Neuron (in vitro differentiated cells): Measurements from ENCODE around the gene LONRF3.
A peak's percentile ranks its signal among the peaks of the same experiment; 100 is the strongest.
"Not testable (repeated sequence)": the region's sequence is repeated elsewhere in the genome, so short reads cannot be mapped to it uniquely, and the experiment has no call there.

ENCODE experiments used
- H2AFZ ChIP-seq: one replicate; pipeline ENCODE4 v1.6.1; 2013; ENCODE audit warnings: low read depth, mild to moderate bottlenecking, inconsistent platforms, low read length, moderate library complexity
- H3K27me3 ChIP-seq: one replicate; pipeline ENCODE4 v1.6.1; 2013; ENCODE audit warnings: low read length; ENCODE audit not compliant: insufficient read depth
- H3K36me3 ChIP-seq: one replicate; pipeline ENCODE4 v1.6.1; 2013; ENCODE audit warnings: low read length; ENCODE audit not compliant: insufficient read depth
- H3K4me1 ChIP-seq: one replicate; pipeline ENCODE4 v1.6.1; 2013; ENCODE audit warnings: low read length; ENCODE audit not compliant: insufficient read depth
- H3K4me3 ChIP-seq: 2 replicates; pipeline ENCODE4 v1.5.1; 2013; ENCODE audit warnings: mild to moderate bottlenecking, low read length, moderate library complexity
- H3K9me3 ChIP-seq: one replicate; pipeline ENCODE4 v1.6.1; 2013; ENCODE audit warnings: low read length

LONRF3 gene

GRCh38 chrX:118973389-118974087, 880 bp upstream of the LONRF3 start:
- Histone ChIP-seq H3K4me3 (no peak overlapping the region), H3K4me1 (peaks cover 4% of the 10 kb centered on the region), H3K9me3 (no peaks in the 10 kb centered on the region), H2AFZ (no peak overlapping the region), H3K27me3 (peaks cover 60% of the 10 kb centered on the region), H3K36me3 (no peaks in the 10 kb centered on the region)

- H3K4me3 ChIP-seq: no peak overlapping the region
These were observed 672 bp downstream of the LONRF3 start for GRCh38 chrX:118974908-118975671.

GRCh38 chrX:118975831-118976598, 1.6 kb downstream of the LONRF3 start:
- Histone ChIP-seq H3K4me3 (no peak overlapping the region), H3K36me3 (no peaks in the 10 kb centered on the region), H3K4me1 (peaks cover 4% of the 10 kb centered on the region), H2AFZ (no peak overlapping the region), H3K27me3 (peaks cover 66% of the 10 kb centered on the region), H3K9me3 (no peaks in the 10 kb centered on the region)

More at GRCh38 chrX:118974908-118975671, 672 bp downstream of the LONRF3 start:
- H3K36me3 ChIP-seq: no peaks in the 10 kb centered on the region
- H3K27me3 ChIP-seq: peaks cover 66% of the 10 kb centered on the region
- peaks cover 4% of the 10 kb centered on the region for H3K4me1 ChIP-seq
- H2AFZ ChIP-seq: peak overlapping the region; percentile 17
- H3K9me3 ChIP-seq: no peaks in the 10 kb centered on the region

GRCh38 chrX:118976599-118977340, 2.4 kb downstream of the LONRF3 start:
- H3K9me3 ChIP-seq: no peaks in the 10 kb centered on the region
- H3K4me1 ChIP-seq: peaks cover 4% of the 10 kb centered on the region
- H3K4me3 ChIP-seq: no peak overlapping the region
- H2AFZ ChIP-seq: no peak overlapping the region
- H3K36me3 ChIP-seq: no peaks in the 10 kb centered on the region
- peaks cover 58% of the 10 kb centered on the region for H3K27me3 ChIP-seq

- Histone ChIP-seq H3K4me1 (peaks cover 4% of the 10 kb centered on the region), H3K4me3 (no peak overlapping the region), H2AFZ (no peak overlapping the region), H3K9me3 (no peaks in the 10 kb centered on the region), H3K27me3 (peaks cover 55% of the 10 kb centered on the region), H3K36me3 (no peaks in the 10 kb centered on the region)
These were observed 3.0 kb downstream of the LONRF3 start for GRCh38 chrX:118977424-118977823.

GRCh38 chrX:118978451-118978850, 4.0 kb downstream of the LONRF3 start:
- H3K27me3 ChIP-seq: peaks cover 46% of the 10 kb centered on the region
- H3K36me3 ChIP-seq: no peaks in the 10 kb centered on the region
- H3K4me1 ChIP-seq: peaks cover 4% of the 10 kb centered on the region
- H2AFZ ChIP-seq: no peak overlapping the region
- no peak overlapping the region for H3K4me3 ChIP-seq
- no peaks in the 10 kb centered on the region for H3K9me3 ChIP-seq

GRCh38 chrX:118980761-118981160, 6.3 kb downstream of the LONRF3 start:
- H3K4me3 ChIP-seq: no peak overlapping the region
- H3K27me3 ChIP-seq: peaks cover 28% of the 10 kb centered on the region
- H3K36me3 ChIP-seq: no peaks in the 10 kb centered on the region
- no peaks in the 10 kb centered on the region for H3K9me3 ChIP-seq
- peaks cover 4% of the 10 kb centered on the region for H3K4me1 ChIP-seq
- H2AFZ ChIP-seq: no peak overlapping the region

- H3K4me1 ChIP-seq: no peaks in the 10 kb centered on the region
- H3K9me3 ChIP-seq: no peaks in the 10 kb centered on the region
- H3K4me3 ChIP-seq: no peak overlapping the region
- peaks cover 17% of the 10 kb centered on the region for H3K27me3 ChIP-seq
- H2AFZ ChIP-seq: no peak overlapping the region
- no peaks in the 10 kb centered on the region for H3K36me3 ChIP-seq
These were observed 9.1 kb downstream of the LONRF3 start for GRCh38 chrX:118983513-118983912.

GRCh38 chrX:118988911-118989310, 14.5 kb downstream of the LONRF3 start:
- Histone ChIP-seq H2AFZ (no peak overlapping the region), H3K27me3 (peaks cover 17% of the 10 kb centered on the region), H3K4me3 (no peak overlapping the region), H3K9me3 (no peaks in the 10 kb centered on the region), H3K36me3 (no peaks in the 10 kb centered on the region), H3K4me1 (no peaks in the 10 kb centered on the region)

GRCh38 chrX:118989886-118990285, 15.5 kb downstream of the LONRF3 start:
- H2AFZ ChIP-seq: no peak overlapping the region
- no peaks in the 10 kb centered on the region for H3K4me1 ChIP-seq
- no peaks in the 10 kb centered on the region for H3K36me3 ChIP-seq
- H3K27me3 ChIP-seq: peaks cover 17% of the 10 kb centered on the region
- H3K4me3 ChIP-seq: no peak overlapping the region
- no peaks in the 10 kb centered on the region for H3K9me3 ChIP-seq

- H3K4me3 ChIP-seq: no peak overlapping the region
- no peak overlapping the region for H2AFZ ChIP-seq
- no peaks in the 10 kb centered on the region for H3K9me3 ChIP-seq
- H3K27me3 ChIP-seq: peaks cover 14% of the 10 kb centered on the region
- no peaks in the 10 kb centered on the region for H3K36me3 ChIP-seq
- H3K4me1 ChIP-seq: no peaks in the 10 kb centered on the region
These were observed 16.3 kb downstream of the LONRF3 start for GRCh38 chrX:118990512-118991227.

GRCh38 chrX:118992441-118993121, 18.2 kb downstream of the LONRF3 start:
- H3K4me1 ChIP-seq, H3K36me3 ChIP-seq, H3K9me3 ChIP-seq, H3K4me3 ChIP-seq, H2AFZ ChIP-seq, H3K27me3 ChIP-seq: not testable (repeated sequence)
